HepG2 (cell line): ENCODE results near the gene NCOA7. TPM values are rescaled to one million over a fixed set of nuclear protein-coding genes. Genes with fewer than 3 reads are reported as not detected.

Experiments
- EED ChIP-seq: sonication (generic); formaldehyde crosslinking; IDR thresholded peaks from 2 replicates; pipeline ENCODE4 v1.5.0; 2020; ENCODE audit warnings: mild to moderate bottlenecking, missing genetic modification reagents
- FIP1L1 ChIP-seq: fragments of 200-400 bp; formaldehyde crosslinking; IDR thresholded peaks from 2 replicates; pipeline ENCODE4 v1.6.1; 2018; ENCODE audit warnings: low read depth, mild to moderate bottlenecking, low read length, moderate library complexity, borderline replicate concordance; ENCODE audit not compliant: insufficient read depth
- KDM2A ChIP-seq: sonication (generic); formaldehyde crosslinking; IDR thresholded peaks from 2 replicates; pipeline ENCODE4 v1.4.0; 2020; ENCODE audit warnings: low read depth, missing genetic modification reagents, borderline replicate concordance
- KDM5B ChIP-seq: sonication (generic); formaldehyde crosslinking; IDR thresholded peaks from 2 replicates; pipeline ENCODE4 v1.4.0; 2020; ENCODE audit warnings: missing genetic modification reagents, mild to moderate bottlenecking, borderline replicate concordance
- RAD21 ChIP-seq: fragments of 450-650 bp; formaldehyde crosslinking; IDR thresholded peaks from 2 replicates; pipeline ENCODE4 v1.5.0; 2020; ENCODE audit warnings: mild to moderate bottlenecking
- RFXANK ChIP-seq: IDR thresholded peaks from 2 replicates; pipeline ENCODE4 v1.6.1; 2016
- XBP1 ChIP-seq: sonication (generic); formaldehyde crosslinking; IDR thresholded peaks from 2 replicates; pipeline ENCODE4 v1.5.0; 2020; ENCODE audit warnings: missing genetic modification reagents
- ZBTB38 ChIP-seq: sonication (generic); formaldehyde crosslinking; IDR thresholded peaks from 2 replicates; pipeline ENCODE4 v1.5.1; 2020; ENCODE audit warnings: mild to moderate bottlenecking, missing genetic modification reagents
- ZNF232 ChIP-seq: sonication (generic); formaldehyde crosslinking; IDR thresholded peaks from 2 replicates; pipeline ENCODE4 v1.4.0; 2020; ENCODE audit warnings: missing genetic modification reagents, borderline replicate concordance
- ZNF547 ChIP-seq: sonication (generic); formaldehyde crosslinking; IDR thresholded peaks from 2 replicates; pipeline ENCODE4 v1.5.1; 2020; ENCODE audit warnings: mild to moderate bottlenecking, missing genetic modification reagents
- ZNF563 ChIP-seq: sonication (generic); formaldehyde crosslinking; IDR thresholded peaks from 2 replicates; pipeline ENCODE4 v1.8.0; 2022; ENCODE audit warnings: mild to moderate bottlenecking, moderate library complexity, missing genetic modification reagents
- ZSCAN31 ChIP-seq: sonication (generic); formaldehyde crosslinking; IDR thresholded peaks from 2 replicates; pipeline ENCODE4 v1.5.0; 2020; ENCODE audit warnings: low read depth, mild to moderate bottlenecking, missing genetic modification reagents
- polyA plus RNA-seq, 8 experiments: library from polyadenylated mRNA; depleted of rRNA in 3 of 8; stranded (reverse) in 7 of 8; unstranded in 1 of 8; fragments of >200 nt; fragmentation: Illumina TruSeq in 4 of 8; extraction: Trizol in 4 of 8; gene quantifications; 2 replicates each; pipeline versions ENCODE4 v1.2.1 to v1.2.3, GENCODE V29; 2011 to 2016; ENCODE audit warnings: low read depth in 4 of 8, missing spikeins in 1 of 8, mixed read lengths in 1 of 8; ENCODE audit not compliant: insufficient read depth in 1 of 8
- total RNA-seq, 5 experiments: library from RNA; depleted of rRNA; stranded (reverse); fragments of >200 nt; fragmentation: Illumina TruSeq; extraction: Trizol; gene quantifications; 2 replicates each; pipeline ENCODE4 v1.2.3, GENCODE V29; 2016; ENCODE audit warnings: low read depth in 1 of 5
- TF ChIP-seq, protein P1 (sequence below), 2 experiments: sonication (generic) in 1 of 2; formaldehyde crosslinking in 1 of 2; IDR thresholded peaks; 2 replicates each; pipeline versions ENCODE4 v1.4.0 to v1.6.1; 2016 to 2020; ENCODE audit warnings: borderline replicate concordance in 1 of 2, low read depth in 1 of 2, mild to moderate bottlenecking in 1 of 2, missing genetic modification reagents in 1 of 2
- TF ChIP-seq, protein P2 (sequence below): sonication (generic); formaldehyde crosslinking; IDR thresholded peaks from 2 replicates; pipeline ENCODE4 v1.4.0; 2020; ENCODE audit warnings: missing genetic modification reagents
- TF ChIP-seq, protein P3 (sequence below), 2 experiments: sonication (generic) in 1 of 2; formaldehyde crosslinking in 1 of 2; IDR thresholded peaks; 2 replicates each; pipeline versions ENCODE4 v1.5.1 to v1.6.1; 2011 to 2020; ENCODE audit warnings: borderline replicate concordance in 1 of 2, low read depth in 1 of 2, low read length in 1 of 2, mild to moderate bottlenecking in 1 of 2, missing genetic modification reagents in 1 of 2, moderate library complexity in 1 of 2
- TF ChIP-seq, protein P4 (sequence below): sonication (generic); formaldehyde crosslinking; IDR thresholded peaks from 2 replicates; pipeline ENCODE4 v1.9.0; 2022; ENCODE audit warnings: missing genetic modification reagents, mild to moderate bottlenecking, borderline replicate concordance

NCOA7 gene
- total and polyA plus RNA-seq, 2 of the 13 experiments (the other 11 are each of a cell fraction or from before 2014, with no cell fraction given), result 13.6 to 20.8 TPM

DNA sequence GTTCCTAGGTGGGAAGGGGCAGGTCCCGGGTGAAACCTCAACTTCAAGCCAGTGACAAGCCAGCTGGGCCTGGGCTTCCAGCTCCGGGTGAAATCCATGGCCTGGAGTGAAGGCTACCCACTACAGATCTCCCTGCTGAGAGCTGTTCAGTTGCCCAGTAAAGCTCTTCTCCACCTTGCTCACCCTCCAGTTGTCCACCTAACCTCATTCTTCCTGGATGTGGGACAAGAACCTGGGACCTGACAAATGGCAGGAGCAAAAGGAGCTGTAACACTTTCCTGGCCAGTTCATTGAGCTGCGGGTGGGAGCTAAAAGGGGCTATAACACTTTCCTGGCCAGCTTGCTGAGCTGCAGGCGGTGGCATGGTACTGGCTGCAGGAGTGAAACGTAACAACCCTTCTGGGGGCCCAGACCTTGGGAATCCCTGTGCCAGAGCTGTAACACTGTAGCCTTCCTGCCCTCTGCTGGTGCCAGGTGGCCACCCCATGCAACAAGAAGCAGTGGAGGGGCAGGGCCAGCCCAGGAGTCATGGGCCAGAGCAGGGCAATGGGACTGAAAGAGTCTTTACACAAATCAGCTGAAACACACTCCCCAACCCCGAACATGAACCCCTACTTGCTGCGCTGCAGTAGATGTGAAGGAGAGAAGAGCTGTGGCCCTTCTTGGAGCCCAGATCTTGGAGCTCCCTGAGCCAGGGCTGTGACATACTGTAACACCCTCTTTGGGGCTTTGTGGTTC, 162.2 kb downstream of the NCOA7 start (continued):
- TF ChIP-seq, protein P1, sequence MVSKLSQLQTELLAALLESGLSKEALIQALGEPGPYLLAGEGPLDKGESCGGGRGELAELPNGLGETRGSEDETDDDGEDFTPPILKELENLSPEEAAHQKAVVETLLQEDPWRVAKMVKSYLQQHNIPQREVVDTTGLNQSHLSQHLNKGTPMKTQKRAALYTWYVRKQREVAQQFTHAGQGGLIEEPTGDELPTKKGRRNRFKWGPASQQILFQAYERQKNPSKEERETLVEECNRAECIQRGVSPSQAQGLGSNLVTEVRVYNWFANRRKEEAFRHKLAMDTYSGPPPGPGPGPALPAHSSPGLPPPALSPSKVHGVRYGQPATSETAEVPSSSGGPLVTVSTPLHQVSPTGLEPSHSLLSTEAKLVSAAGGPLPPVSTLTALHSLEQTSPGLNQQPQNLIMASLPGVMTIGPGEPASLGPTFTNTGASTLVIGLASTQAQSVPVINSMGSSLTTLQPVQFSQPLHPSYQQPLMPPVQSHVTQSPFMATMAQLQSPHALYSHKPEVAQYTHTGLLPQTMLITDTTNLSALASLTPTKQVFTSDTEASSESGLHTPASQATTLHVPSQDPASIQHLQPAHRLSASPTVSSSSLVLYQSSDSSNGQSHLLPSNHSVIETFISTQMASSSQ (IDR thresholded peaks at IDR 0.05; ENCODE audit: low read depth), result no peak
- TF ChIP-seq, protein P1 (CRISPR knock-in tag; IDR thresholded peaks at IDR 0.05; ENCODE audit: borderline replicate concordance), result 0 out of 2 replicates have a peak, but pooled peaks have one; percentile 28
- TF ChIP-seq KDM2A (CRISPR knock-in tag) (0 out of 2 replicates have a peak, but pooled peaks have one; percentile 24), ZBTB38 (CRISPR knock-in tag) (peak; percentile 11; the same call in 1 of the 2 replicates), ZNF232 (CRISPR knock-in tag) (0 out of 2 replicates have a peak, but pooled peaks have one; percentile 42), ZNF547 (0 out of 2 replicates have a peak, but pooled peaks have one; percentile 14), RAD21 (peak; percentile 72), EED (CRISPR knock-in tag) (0 out of 2 replicates have a peak, but pooled peaks have one; percentile 23), ZNF563 (CRISPR knock-in tag) (peak; percentile 50; the same call in 1 of the 2 replicates), XBP1 (CRISPR knock-in tag) (no peak), RFXANK (CRISPR knock-in tag) (no peak), FIP1L1 (no peak), ZSCAN31 (0 out of 2 replicates have a peak, but pooled peaks have one; percentile 39), KDM5B (CRISPR knock-in tag) (peak; percentile 38; the same call in 1 of the 2 replicates)
- TF ChIP-seq, protein P2, sequence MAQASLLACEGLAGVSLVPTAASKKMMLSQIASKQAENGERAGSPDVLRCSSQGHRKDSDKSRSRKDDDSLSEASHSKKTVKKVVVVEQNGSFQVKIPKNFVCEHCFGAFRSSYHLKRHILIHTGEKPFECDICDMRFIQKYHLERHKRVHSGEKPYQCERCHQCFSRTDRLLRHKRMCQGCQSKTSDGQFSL, result peak; percentile 81
- TF ChIP-seq, protein P3, sequence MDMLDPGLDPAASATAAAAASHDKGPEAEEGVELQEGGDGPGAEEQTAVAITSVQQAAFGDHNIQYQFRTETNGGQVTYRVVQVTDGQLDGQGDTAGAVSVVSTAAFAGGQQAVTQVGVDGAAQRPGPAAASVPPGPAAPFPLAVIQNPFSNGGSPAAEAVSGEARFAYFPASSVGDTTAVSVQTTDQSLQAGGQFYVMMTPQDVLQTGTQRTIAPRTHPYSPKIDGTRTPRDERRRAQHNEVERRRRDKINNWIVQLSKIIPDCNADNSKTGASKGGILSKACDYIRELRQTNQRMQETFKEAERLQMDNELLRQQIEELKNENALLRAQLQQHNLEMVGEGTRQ (IDR thresholded peaks at IDR 0.05; ENCODE audit: low read depth, low read length), result no peak
- TF ChIP-seq, protein P3 (CRISPR knock-in tag; IDR thresholded peaks at IDR 0.05; ENCODE audit: borderline replicate concordance), result no peak
- TF ChIP-seq, protein P4, sequence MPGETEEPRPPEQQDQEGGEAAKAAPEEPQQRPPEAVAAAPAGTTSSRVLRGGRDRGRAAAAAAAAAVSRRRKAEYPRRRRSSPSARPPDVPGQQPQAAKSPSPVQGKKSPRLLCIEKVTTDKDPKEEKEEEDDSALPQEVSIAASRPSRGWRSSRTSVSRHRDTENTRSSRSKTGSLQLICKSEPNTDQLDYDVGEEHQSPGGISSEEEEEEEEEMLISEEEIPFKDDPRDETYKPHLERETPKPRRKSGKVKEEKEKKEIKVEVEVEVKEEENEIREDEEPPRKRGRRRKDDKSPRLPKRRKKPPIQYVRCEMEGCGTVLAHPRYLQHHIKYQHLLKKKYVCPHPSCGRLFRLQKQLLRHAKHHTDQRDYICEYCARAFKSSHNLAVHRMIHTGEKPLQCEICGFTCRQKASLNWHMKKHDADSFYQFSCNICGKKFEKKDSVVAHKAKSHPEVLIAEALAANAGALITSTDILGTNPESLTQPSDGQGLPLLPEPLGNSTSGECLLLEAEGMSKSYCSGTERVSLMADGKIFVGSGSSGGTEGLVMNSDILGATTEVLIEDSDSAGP, result peak; percentile 90; the same call in 1 of the 2 replicates
